ENCODE measurements around the gene CAPN5.

The CAPN5 gene

GRCh38 chr11:77093987-77094840 is 27.4 kb downstream of the CAPN5 start:
- DNase-seq (ENCODE audit: low read depth in 1 of 2, low spot score in 1 of 2) = no peak
- Histone ChIP-seq H3K27ac (replicated peaks) (no peak overlapping the region), H3K27me3 (ENCODE audit: insufficient read depth, poor library complexity, severe bottlenecking) (no peaks in the 10 kb centered on the region), H3K4me3 (replicated peaks; ENCODE audit: insufficient read depth, low read length) (no peak overlapping the region)
- TF ChIP-seq GABPA (IDR thresholded peaks at IDR 0.05; ENCODE audit: low read depth) (no peak), POLR2AphosphoS5 (IDR thresholded peaks at IDR 0.05; ENCODE audit: low read depth) (no peak), REST (IDR thresholded peaks at IDR 0.05; ENCODE audit: insufficient replicate concordance, low read depth) (no peak)

GRCh38 chr11:77094841-77095365 is 28.1 kb downstream of the CAPN5 start:
- Histone ChIP-seq H3K27me3 (ENCODE audit: insufficient read depth, poor library complexity, severe bottlenecking) (no peaks in the 10 kb centered on the region), H3K4me3 (replicated peaks; ENCODE audit: insufficient read depth, low read length) (no peak overlapping the region), H3K27ac (replicated peaks) (no peak overlapping the region)
- no peak for TF ChIP-seq POLR2AphosphoS5 (IDR thresholded peaks at IDR 0.05; ENCODE audit: low read depth)
- no peak for TF ChIP-seq SPI1 (IDR thresholded peaks at IDR 0.05; ENCODE audit: borderline replicate concordance, low read depth)
- TF ChIP-seq GABPA (IDR thresholded peaks at IDR 0.05; ENCODE audit: low read depth) = no peak
- TF ChIP-seq CTCF (IDR thresholded peaks at IDR 0.05; ENCODE audit: insufficient read depth, low read length) = no peak
- no peak for TF ChIP-seq REST (IDR thresholded peaks at IDR 0.05; ENCODE audit: insufficient replicate concordance, low read depth)
- no peak for DNase-seq (ENCODE audit: low read depth in 1 of 2, low spot score in 1 of 2)

- Histone ChIP-seq H3K27ac (replicated peaks) (no peak overlapping the region), H3K4me3 (replicated peaks; ENCODE audit: insufficient read depth, low read length) (no peak overlapping the region), H3K27me3 (ENCODE audit: insufficient read depth, poor library complexity, severe bottlenecking) (no peaks in the 10 kb centered on the region)
- no peak for TF ChIP-seq POLR2AphosphoS5 (IDR thresholded peaks at IDR 0.05; ENCODE audit: low read depth)
- TF ChIP-seq SPI1 (IDR thresholded peaks at IDR 0.05; ENCODE audit: borderline replicate concordance, low read depth) = no peak
- no peak for TF ChIP-seq CTCF (IDR thresholded peaks at IDR 0.05; ENCODE audit: insufficient read depth, low read length)
- TF ChIP-seq GABPA (IDR thresholded peaks at IDR 0.05; ENCODE audit: low read depth) = no peak
- TF ChIP-seq REST (IDR thresholded peaks at IDR 0.05; ENCODE audit: insufficient replicate concordance, low read depth) = no peak
- no peak for DNase-seq (ENCODE audit: low read depth in 1 of 2, low spot score in 1 of 2)
These were observed 29.1 kb downstream of the CAPN5 start for GRCh38 chr11:77095551-77096490.

All from HL-60 (cell line).